Prostate gland (tissue), 2 donors: ENCODE results near the gene FFAR1. TPM values are rescaled to one million over a fixed set of nuclear protein-coding genes. Genes with fewer than 3 reads are reported as not detected.

ENCODE experiments used
- DNase-seq: peaks from one replicate; pipeline ENCODE4 v3.0.0-alpha.2; 2019; ENCODE audit warnings: low spot score
- H3K27ac ChIP-seq, 2 donors: fragments of 200-600 bp; sonication (generic); 2 replicates each; pipeline ENCODE4 v1.5.1; 2017 to 2019
- H3K27me3 ChIP-seq: fragments of 200-600 bp; sonication (generic); replicated peaks from 2 replicates; pipeline ENCODE4 v1.5.1; 2019; ENCODE audit not compliant: insufficient read depth
- H3K36me3 ChIP-seq, 2 donors: fragments of 200-600 bp; sonication (generic); 1 replicate in 1 of 2; 2 replicates in 1 of 2; pipeline versions ENCODE4 v1.5.1 to v1.8.1; 2017 to 2019
- H3K4me1 ChIP-seq: fragments of 200-600 bp; sonication (generic); replicated peaks from 2 replicates; pipeline ENCODE4 v1.5.1; 2019
- H3K4me3 ChIP-seq, 2 donors: fragments of 200-600 bp; sonication (generic); 2 replicates each; pipeline ENCODE4 v1.5.1; 2017 to 2019
- H3K9me3 ChIP-seq: fragments of 200-600 bp; sonication (generic); 2 replicates; pipeline ENCODE4 v1.5.1; 2017
- POLR2A ChIP-seq: fragments of 450-650 bp; IDR thresholded peaks from one replicate; pipeline ENCODE4 v1.6.1; 2016; ENCODE audit warnings: antibody characterized with exemption, mild to moderate bottlenecking
- POLR2AphosphoS5 ChIP-seq: sonication (generic); formaldehyde crosslinking; IDR thresholded peaks from one replicate; pipeline ENCODE4 v1.6.1; 2017; ENCODE audit warnings: antibody characterized with exemption
- WGBS: methylation state at CpG from one replicate; pipeline ENCODE4 v1.1.5; 2018; 5-methylcytosine and 5-hydroxymethylcytosine counted together
- intact Hi-C: fragments of 100-400 bp; cut with DNase I; formaldehyde crosslinking; loops from one replicate; pipeline ENCODE4 v1.14.2; 2022
- total RNA-seq, 2 donors: library from RNA; depleted of rRNA; stranded (reverse); fragments of >200 nt; gene quantifications; one replicate each; pipeline ENCODE4 v1.1.0, GENCODE V29; 2016
- TF ChIP-seq, protein P1 (sequence below), 4 experiments: fragments of 200-600 bp in 2 of 4; fragments of 450-650 bp in 2 of 4; sonication (generic) in 2 of 4; IDR thresholded peaks; 1 replicate in 3 of 4; 2 replicates in 1 of 4; pipeline ENCODE4 v1.5.1; 2016 to 2019; ENCODE audit warnings: antibody characterized with exemption in 4 of 4, mild to moderate bottlenecking in 2 of 4, moderate library complexity in 2 of 4

The FFAR1 gene
- total RNA-seq, 2 donors from 2014 or later = 0.28 TPM; not detected in 1

DNA sequence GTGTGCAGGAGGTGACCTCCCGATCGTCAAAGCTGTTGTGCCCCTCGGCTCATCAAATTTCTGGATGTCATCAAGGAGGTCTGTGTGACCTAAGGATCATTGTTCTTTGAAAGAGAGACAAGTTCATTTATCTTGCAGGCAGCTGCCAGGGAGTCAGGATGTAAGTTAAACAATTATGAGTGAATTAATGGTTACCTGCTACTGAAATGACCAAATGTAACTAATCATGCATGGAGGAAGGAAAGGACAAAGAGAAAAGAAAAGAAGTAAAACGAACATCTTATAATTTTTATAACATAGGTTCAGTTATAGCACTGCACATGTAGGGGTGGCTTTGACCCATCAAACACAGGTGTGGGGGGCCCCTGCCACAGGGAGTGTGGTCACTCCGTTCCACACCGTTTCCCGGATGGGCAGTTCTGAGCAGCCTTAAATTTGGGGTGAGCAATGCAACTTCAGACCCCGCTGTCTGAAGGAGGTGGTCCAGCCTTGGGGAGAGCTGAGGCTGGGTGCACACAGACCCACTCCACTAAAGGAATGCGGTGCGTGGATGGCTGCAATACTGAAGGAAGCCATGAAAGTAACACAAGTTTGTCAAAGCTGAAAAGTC, 13.5 kb upstream of the FFAR1 start:
- H3K27me3 ChIP-seq = no peaks in the 10 kb centered on the region
- 82% methylated on average over 10 of the region's 10 CpGs for WGBS
- TF ChIP-seq POLR2A (no peak), POLR2AphosphoS5 (no peak)
- TF ChIP-seq, protein P1, sequence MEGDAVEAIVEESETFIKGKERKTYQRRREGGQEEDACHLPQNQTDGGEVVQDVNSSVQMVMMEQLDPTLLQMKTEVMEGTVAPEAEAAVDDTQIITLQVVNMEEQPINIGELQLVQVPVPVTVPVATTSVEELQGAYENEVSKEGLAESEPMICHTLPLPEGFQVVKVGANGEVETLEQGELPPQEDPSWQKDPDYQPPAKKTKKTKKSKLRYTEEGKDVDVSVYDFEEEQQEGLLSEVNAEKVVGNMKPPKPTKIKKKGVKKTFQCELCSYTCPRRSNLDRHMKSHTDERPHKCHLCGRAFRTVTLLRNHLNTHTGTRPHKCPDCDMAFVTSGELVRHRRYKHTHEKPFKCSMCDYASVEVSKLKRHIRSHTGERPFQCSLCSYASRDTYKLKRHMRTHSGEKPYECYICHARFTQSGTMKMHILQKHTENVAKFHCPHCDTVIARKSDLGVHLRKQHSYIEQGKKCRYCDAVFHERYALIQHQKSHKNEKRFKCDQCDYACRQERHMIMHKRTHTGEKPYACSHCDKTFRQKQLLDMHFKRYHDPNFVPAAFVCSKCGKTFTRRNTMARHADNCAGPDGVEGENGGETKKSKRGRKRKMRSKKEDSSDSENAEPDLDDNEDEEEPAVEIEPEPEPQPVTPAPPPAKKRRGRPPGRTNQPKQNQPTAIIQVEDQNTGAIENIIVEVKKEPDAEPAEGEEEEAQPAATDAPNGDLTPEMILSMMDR (IDR thresholded peaks at IDR 0.05) = no peak
- H3K9me3 ChIP-seq = no peaks in the 10 kb centered on the region
- no peak overlapping the region for H3K27ac ChIP-seq
- intact Hi-C loops = no loop called here
- DNase-seq = no peak
- no peak overlapping the region for H3K4me3 ChIP-seq
- no peaks in the 10 kb centered on the region for H3K36me3 ChIP-seq
- no peaks in the 10 kb centered on the region for H3K4me1 ChIP-seq

DNA sequence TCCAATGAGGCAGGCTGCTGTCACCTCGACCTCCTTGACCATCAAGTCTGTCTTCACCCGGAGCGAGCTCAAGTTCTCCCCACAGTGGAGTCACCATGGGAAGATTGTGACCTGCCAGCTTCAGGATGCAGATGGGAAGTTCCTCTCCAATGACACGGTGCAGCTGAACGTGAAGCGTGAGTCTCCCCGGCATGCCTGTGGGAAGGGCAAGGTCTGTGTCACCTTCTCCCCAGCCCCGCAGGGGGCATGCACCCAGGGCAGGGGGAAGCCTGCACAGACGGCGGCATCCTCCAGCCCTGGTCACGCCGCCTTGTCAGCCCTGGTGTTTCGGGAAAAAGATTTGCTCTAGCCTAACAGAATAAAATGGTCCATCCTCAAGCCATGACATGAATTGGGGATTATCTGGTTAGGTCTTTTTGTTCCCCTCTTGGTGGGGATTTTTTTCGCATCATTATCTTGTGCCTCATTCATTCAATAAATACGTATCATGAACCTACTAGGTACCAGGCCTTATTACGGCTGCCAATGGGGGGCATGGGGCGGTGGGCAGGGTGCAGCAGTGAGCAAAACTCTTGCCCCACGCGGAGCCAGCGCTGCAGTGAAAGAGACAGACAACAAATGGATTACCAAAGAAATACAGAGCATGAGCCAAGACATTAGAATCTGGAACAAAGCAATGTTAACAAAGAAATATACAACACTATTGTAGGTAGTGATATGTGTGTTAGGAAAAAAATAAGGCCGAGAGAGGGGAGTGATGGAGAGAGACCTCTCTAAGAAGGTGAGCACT, 11.3 kb upstream of the FFAR1 start:
- DNase-seq = no peak
- Histone ChIP-seq H3K36me3 (no peaks in the 10 kb centered on the region), H3K9me3 (no peaks in the 10 kb centered on the region), H3K27me3 (no peaks in the 10 kb centered on the region), H3K4me1 (no peaks in the 10 kb centered on the region), H3K27ac (no peak overlapping the region), H3K4me3 (no peak overlapping the region)
- TF ChIP-seq POLR2AphosphoS5 = no peak
- no peak for TF ChIP-seq POLR2A
- TF ChIP-seq, protein P1 (IDR thresholded peaks at IDR 0.05) = no peak
- 84% methylated on average over 21 of the region's 21 CpGs for WGBS
- intact Hi-C loops = no loop called here

DNA sequence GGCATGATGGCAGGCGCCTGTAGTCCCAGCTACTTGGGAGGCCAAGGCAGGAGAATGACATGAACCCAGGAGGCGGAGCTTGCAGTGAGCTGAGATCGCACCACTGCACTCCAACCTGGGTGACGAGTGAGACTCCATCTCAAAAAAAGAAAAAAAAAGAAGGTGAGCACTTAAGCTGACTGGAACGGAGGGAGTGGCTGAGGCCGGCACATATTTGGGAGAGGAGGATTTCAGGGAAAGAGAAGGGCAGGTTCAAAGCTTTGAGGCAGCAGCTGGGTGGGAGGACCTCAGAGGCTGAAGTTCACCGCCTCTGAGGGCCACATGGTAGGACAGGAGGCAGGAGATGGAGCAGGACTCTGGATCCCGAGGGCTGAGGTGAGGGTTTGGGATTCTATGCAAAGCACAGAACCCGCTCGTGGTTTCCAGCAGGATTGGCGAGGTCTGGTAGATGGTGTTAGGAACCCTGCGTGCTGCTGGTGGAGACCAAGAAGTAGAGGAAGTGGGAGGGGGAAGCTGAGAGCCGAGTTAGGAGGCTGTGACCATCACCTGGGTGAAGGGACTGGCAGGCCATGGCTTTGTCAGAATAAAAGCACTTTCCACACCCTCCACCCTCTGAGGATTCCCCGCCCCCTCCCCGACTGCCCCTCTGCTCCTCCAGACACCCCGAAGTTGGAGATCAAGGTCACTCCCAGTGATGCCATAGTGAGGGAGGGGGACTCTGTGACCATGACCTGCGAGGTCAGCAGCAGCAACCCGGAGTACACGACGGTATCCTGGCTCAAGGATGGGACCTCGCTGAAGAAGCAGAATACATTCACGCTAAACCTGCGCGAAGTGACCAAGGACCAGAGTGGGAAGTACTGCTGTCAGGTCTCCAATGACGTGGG, 10.4 kb upstream of the FFAR1 start:
- WGBS = 85% methylated on average over 25 of the region's 25 CpGs
- no peaks in the 10 kb centered on the region for H3K27me3 ChIP-seq

DNA sequence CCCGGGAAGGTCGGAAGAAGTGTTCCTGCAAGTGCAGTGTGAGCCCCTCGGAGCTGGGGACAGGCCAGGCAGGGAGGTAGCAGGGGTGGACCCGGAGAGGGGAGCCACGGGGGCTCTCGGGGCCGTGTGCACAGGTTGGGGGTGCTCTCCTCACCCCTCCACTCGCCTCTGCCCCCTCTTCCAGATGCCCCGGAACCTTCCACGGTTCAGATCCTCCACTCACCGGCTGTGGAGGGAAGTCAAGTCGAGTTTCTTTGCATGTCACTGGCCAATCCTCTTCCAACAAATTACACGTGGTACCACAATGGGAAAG, 9.8 kb upstream of the FFAR1 start:
- WGBS = 85% methylated on average over 13 of the region's 13 CpGs
- H3K4me1 ChIP-seq = no peaks in the 10 kb centered on the region
- TF ChIP-seq, protein P1 (IDR thresholded peaks at IDR 0.05) = no peak
- no peak for TF ChIP-seq POLR2A
- no peak for TF ChIP-seq POLR2AphosphoS5
- H3K4me3 ChIP-seq = no peak overlapping the region
- no peaks in the 10 kb centered on the region for H3K9me3 ChIP-seq
- no peak for DNase-seq
- H3K27me3 ChIP-seq = no peaks in the 10 kb centered on the region
- H3K36me3 ChIP-seq = no peaks in the 10 kb centered on the region
- no peak overlapping the region for H3K27ac ChIP-seq
- intact Hi-C loops = no loop called here

More for the DNA sequence above, 10.4 kb upstream of the FFAR1 start:
- Histone ChIP-seq H3K4me3 (no peak overlapping the region), H3K36me3 (no peaks in the 10 kb centered on the region), H3K9me3 (no peaks in the 10 kb centered on the region), H3K27ac (no peak overlapping the region), H3K4me1 (no peaks in the 10 kb centered on the region)
- TF ChIP-seq POLR2AphosphoS5 = no peak
- TF ChIP-seq, protein P1 (IDR thresholded peaks at IDR 0.05) = no peak
- no peak for TF ChIP-seq POLR2A
- intact Hi-C loops = no loop called here
- no peak for DNase-seq
